ENCODE measurements around the gene LHX3. TPM values are rescaled to one million over a fixed set of nuclear protein-coding genes. Genes with fewer than 3 reads are reported as not detected.
A peak's percentile ranks its signal among the peaks of the same experiment; 100 is the strongest.

The LHX3 gene
- total and polyA plus RNA-seq, 4 experiments from 2014 or later = not detected

GRCh38 chr9:136241542-136241941 lies 36.6 kb upstream of the LHX3 start:
- H3K4me1 Mint-ChIP-seq = peaks cover 26 to 56% (median 36%) of the 10 kb centered on the region in 4 donors
- peak overlapping the region in 1 of 7 donors; percentile 42 for H3K27ac Mint-ChIP-seq
- no peak for DNase-seq
- H3K27ac ChIP-seq (ENCODE audit: low read depth, low read length) = no peak overlapping the region
- H3K4me3 ChIP-seq (ENCODE audit: low read length in 2 of 2) = no peak overlapping the region
- no peaks in the 10 kb centered on the region for H3K36me3 ChIP-seq (ENCODE audit: insufficient read depth, low read length)
- no peaks in the 10 kb centered on the region for H3K9me3 Mint-ChIP-seq
- intact Hi-C loops (cut with micrococcal nuclease) = loop anchor here (10.0 kb wide), 1 partner anchor 127 kb away; the partner anchor contains the start of gene TMEM250
- CTCF ChIA-PET (ENCODE audit: partially characterized antibody) = no interaction called here
- peaks cover 0 to 8% of the 10 kb centered on the region in 2 donors for H3K36me3 Mint-ChIP-seq
- H3K27me3 Mint-ChIP-seq = no peaks in the 10 kb centered on the region
- H3K9me3 ChIP-seq (ENCODE audit: control insufficient read depth in 1 of 2, low read length in 2 of 2) = no peaks in the 10 kb centered on the region
- peaks cover 35% of the 10 kb centered on the region for H3K4me1 ChIP-seq (ENCODE audit: insufficient read depth, low read length)
- H3K4me3 Mint-ChIP-seq = no peak overlapping the region
- POLR2A ChIA-PET (ENCODE audit: partially characterized antibody) = no interaction called here
- H3K27me3 ChIP-seq (ENCODE audit: insufficient read depth, low read length) = no peaks in the 10 kb centered on the region

GRCh38 chr9:136240941-136241340 lies 36.0 kb upstream of the LHX3 start:
- Histone ChIP-seq H3K4me3 (ENCODE audit: low read length in 2 of 2) (no peak overlapping the region), H3K27me3 (ENCODE audit: insufficient read depth, low read length) (no peaks in the 10 kb centered on the region), H3K9me3 (ENCODE audit: control insufficient read depth in 1 of 2, low read length in 2 of 2) (no peaks in the 10 kb centered on the region), H3K4me1 (ENCODE audit: insufficient read depth, low read length) (peaks cover 30% of the 10 kb centered on the region), H3K27ac (ENCODE audit: low read depth, low read length) (no peak overlapping the region), H3K36me3 (ENCODE audit: insufficient read depth, low read length) (no peaks in the 10 kb centered on the region)
- H3K27ac Mint-ChIP-seq = no peak overlapping the region
- no peak for DNase-seq
- H3K4me3 Mint-ChIP-seq = peak overlapping the region in 1 of 8 donors; percentile 20
- H3K27me3 Mint-ChIP-seq = no peaks in the 10 kb centered on the region
- H3K9me3 Mint-ChIP-seq = no peaks in the 10 kb centered on the region
- peaks cover 25 to 54% (median 33%) of the 10 kb centered on the region in 4 donors for H3K4me1 Mint-ChIP-seq
- ChIA-PET CTCF (ENCODE audit: partially characterized antibody) (no interaction called here), POLR2A (ENCODE audit: partially characterized antibody) (no interaction called here)
- H3K36me3 Mint-ChIP-seq = peaks cover 0 to 8% of the 10 kb centered on the region in 2 donors
- intact Hi-C loops (cut with micrococcal nuclease) = loop anchor here (10.0 kb wide), 1 partner anchor 126 kb away; the partner anchor contains the start of gene TMEM250

DNA sequence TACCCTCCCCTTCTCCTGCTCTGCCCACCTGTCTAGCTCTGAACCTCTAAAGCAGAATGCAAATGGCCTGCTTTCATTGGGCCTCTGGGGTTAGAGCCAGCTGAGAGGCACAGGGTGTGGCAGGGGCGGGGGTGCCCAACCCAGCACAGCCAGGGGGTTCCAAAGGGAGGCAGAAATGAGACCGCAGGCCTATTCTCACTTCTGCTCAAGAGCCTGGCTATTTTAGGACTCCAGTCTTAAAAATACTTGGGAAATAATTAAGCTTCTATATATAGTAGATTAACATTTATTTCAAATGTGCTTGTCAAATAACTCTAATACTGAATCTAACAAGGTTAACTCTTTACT lies 35.0 kb upstream of the LHX3 start:
- POLR2A ChIA-PET (ENCODE audit: partially characterized antibody) = no interaction called here
- H3K4me1 Mint-ChIP-seq = peaks cover 23 to 55% (median 31%) of the 10 kb centered on the region in 4 donors
- Histone ChIP-seq H3K9me3 (ENCODE audit: control insufficient read depth in 1 of 2, low read length in 2 of 2) (no peaks in the 10 kb centered on the region), H3K27ac (ENCODE audit: low read depth, low read length) (no peak overlapping the region), H3K36me3 (ENCODE audit: insufficient read depth, low read length) (peaks cover 3% of the 10 kb centered on the region), H3K27me3 (ENCODE audit: insufficient read depth, low read length) (no peaks in the 10 kb centered on the region), H3K4me3 (ENCODE audit: low read length in 2 of 2) (no peak overlapping the region), H3K4me1 (ENCODE audit: insufficient read depth, low read length) (peaks cover 27% of the 10 kb centered on the region)
- H3K36me3 Mint-ChIP-seq = peaks cover 5 to 12% of the 10 kb centered on the region in 2 donors
- H3K4me3 Mint-ChIP-seq = no peak overlapping the region
- no peaks in the 10 kb centered on the region for H3K27me3 Mint-ChIP-seq
- intact Hi-C loops (cut with micrococcal nuclease) = loop anchor here (10.0 kb wide), 1 partner anchor 125 kb away; the partner anchor contains the start of gene TMEM250
- H3K27ac Mint-ChIP-seq = no peak overlapping the region
- DNase-seq = no peak
- H3K9me3 Mint-ChIP-seq = no peaks in the 10 kb centered on the region
- CTCF ChIA-PET (ENCODE audit: partially characterized antibody) = interaction anchor here (0.7 kb wide), 1 partner anchor 13 kb away, joined by 3 read pairs; no protein-coding TSS in a partner anchor

GRCh38 chr9:136239135-136239982 lies 34.4 kb upstream of the LHX3 start:
- H3K4me1 Mint-ChIP-seq = peaks cover 17 to 53% (median 25%) of the 10 kb centered on the region in 4 donors
- peak overlapping the region in 1 of 7 donors; percentile 60 for H3K27ac Mint-ChIP-seq
- no peaks in the 10 kb centered on the region for H3K9me3 Mint-ChIP-seq
- no peak overlapping the region for H3K4me3 Mint-ChIP-seq
- intact Hi-C loops (cut with micrococcal nuclease) = no loop called here
- Histone ChIP-seq H3K36me3 (ENCODE audit: insufficient read depth, low read length) (peaks cover 6% of the 10 kb centered on the region), H3K9me3 (ENCODE audit: control insufficient read depth in 1 of 2, low read length in 2 of 2) (no peaks in the 10 kb centered on the region), H3K27ac (ENCODE audit: low read depth, low read length) (no peak overlapping the region), H3K4me3 (ENCODE audit: low read length in 2 of 2) (no peak overlapping the region), H3K4me1 (ENCODE audit: insufficient read depth, low read length) (peaks cover 21% of the 10 kb centered on the region), H3K27me3 (ENCODE audit: insufficient read depth, low read length) (no peaks in the 10 kb centered on the region)
- POLR2A ChIA-PET (ENCODE audit: partially characterized antibody) = no interaction called here
- DNase-seq = no peak
- peaks cover 5 to 12% of the 10 kb centered on the region in 2 donors for H3K36me3 Mint-ChIP-seq
- CTCF ChIA-PET (ENCODE audit: partially characterized antibody) = no interaction called here
- H3K27me3 Mint-ChIP-seq = no peaks in the 10 kb centered on the region

DNA sequence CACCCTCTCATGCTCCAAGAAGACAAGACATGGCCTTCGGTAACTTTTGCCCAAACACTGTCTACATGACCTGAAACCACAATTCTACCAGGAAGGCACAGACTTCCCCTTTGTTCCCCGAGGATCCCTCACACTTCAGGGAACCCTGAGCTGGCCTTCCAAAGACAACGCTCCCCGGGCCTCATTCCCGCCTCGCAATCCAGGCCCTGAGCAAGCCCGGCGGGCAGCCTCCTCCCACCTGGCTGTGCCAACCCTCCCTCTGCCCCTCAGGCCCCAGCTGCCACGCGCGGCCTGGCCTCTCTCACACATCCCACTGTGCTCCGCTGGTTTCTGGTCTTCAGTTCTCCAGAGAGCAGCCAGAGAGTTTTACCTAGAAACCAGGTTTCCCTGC lies 33.4 kb upstream of the LHX3 start:
- no peaks in the 10 kb centered on the region for H3K9me3 Mint-ChIP-seq
- POLR2A ChIA-PET (ENCODE audit: partially characterized antibody) = no interaction called here

DNA sequence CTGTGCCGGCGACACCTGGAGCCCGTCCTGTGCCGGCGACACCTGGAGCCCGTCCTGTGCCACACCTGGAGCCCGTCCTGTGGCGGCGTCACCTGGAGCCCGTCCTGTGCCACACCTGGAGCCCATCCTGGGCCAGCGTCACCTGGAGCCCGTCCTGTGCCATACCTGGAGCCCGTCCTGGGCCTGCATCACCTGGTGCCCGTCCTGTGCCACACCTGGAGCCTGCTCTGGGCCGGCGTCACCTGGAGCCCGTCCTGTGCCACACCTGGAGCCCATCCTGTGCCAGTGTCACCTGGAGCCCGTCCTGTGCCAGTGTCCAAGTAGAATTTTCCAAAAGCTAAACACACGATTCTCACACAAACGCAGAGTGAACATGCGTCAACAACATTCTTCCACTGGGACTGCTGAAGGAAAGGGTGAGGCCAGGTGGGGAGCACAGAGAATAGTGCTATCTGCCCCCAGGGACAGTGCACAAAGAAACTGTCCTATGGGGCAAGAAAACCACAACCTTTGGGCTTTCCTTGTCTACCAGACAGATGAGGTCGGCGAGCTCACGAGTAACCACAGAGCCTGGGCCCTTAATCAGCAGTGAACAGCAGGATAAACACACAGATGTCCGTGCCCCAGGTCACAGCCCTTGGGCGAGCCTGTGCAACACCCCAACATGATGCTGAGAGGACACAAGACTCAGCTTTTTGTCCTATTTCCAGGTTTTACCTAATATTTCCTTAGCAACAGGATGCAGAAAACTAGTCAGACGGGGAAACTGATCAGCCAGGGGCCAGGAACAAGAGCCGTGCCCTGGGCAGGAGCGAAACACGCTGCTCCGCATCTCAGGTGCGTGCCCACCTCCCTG lies 32.8 kb upstream of the LHX3 start:
- H3K27ac Mint-ChIP-seq = peak overlapping the region in 1 of 7 donors; percentile 22
- Histone ChIP-seq H3K36me3 (ENCODE audit: insufficient read depth, low read length) (peaks cover 9% of the 10 kb centered on the region), H3K27me3 (ENCODE audit: insufficient read depth, low read length) (no peaks in the 10 kb centered on the region), H3K4me1 (ENCODE audit: insufficient read depth, low read length) (peaks cover 16% of the 10 kb centered on the region), H3K9me3 (ENCODE audit: control insufficient read depth in 1 of 2, low read length in 2 of 2) (no peaks in the 10 kb centered on the region), H3K4me3 (ENCODE audit: low read length in 2 of 2) (no peak overlapping the region), H3K27ac (ENCODE audit: low read depth, low read length) (no peak overlapping the region)
- no peaks in the 10 kb centered on the region for H3K27me3 Mint-ChIP-seq
- intact Hi-C loops (cut with micrococcal nuclease) = no loop called here
- peak overlapping the region in 1 of 8 donors; percentile 26 for H3K4me3 Mint-ChIP-seq
- no peak for DNase-seq
- no peaks in the 10 kb centered on the region for H3K9me3 Mint-ChIP-seq
- H3K36me3 Mint-ChIP-seq = peaks cover 5 to 17% of the 10 kb centered on the region in 2 donors
- ChIA-PET CTCF (ENCODE audit: partially characterized antibody) (no interaction called here), POLR2A (ENCODE audit: partially characterized antibody) (no interaction called here)
- H3K4me1 Mint-ChIP-seq = peaks cover 9 to 53% (median 14%) of the 10 kb centered on the region in 4 donors

More for the DNA sequence above, 33.4 kb upstream of the LHX3 start:
- intact Hi-C loops (cut with micrococcal nuclease) = no loop called here
- Histone ChIP-seq H3K36me3 (ENCODE audit: insufficient read depth, low read length) (peaks cover 9% of the 10 kb centered on the region), H3K27me3 (ENCODE audit: insufficient read depth, low read length) (no peaks in the 10 kb centered on the region), H3K9me3 (ENCODE audit: control insufficient read depth in 1 of 2, low read length in 2 of 2) (no peaks in the 10 kb centered on the region), H3K27ac (ENCODE audit: low read depth, low read length) (no peak overlapping the region), H3K4me1 (ENCODE audit: insufficient read depth, low read length) (peaks cover 16% of the 10 kb centered on the region), H3K4me3 (ENCODE audit: low read length in 2 of 2) (no peak overlapping the region)
- no peak overlapping the region for H3K4me3 Mint-ChIP-seq
- DNase-seq = no peak
- no peaks in the 10 kb centered on the region for H3K27me3 Mint-ChIP-seq
- peak overlapping the region in 1 of 7 donors; percentile 22 for H3K27ac Mint-ChIP-seq
- H3K4me1 Mint-ChIP-seq = peaks cover 13 to 53% (median 18%) of the 10 kb centered on the region in 4 donors
- CTCF ChIA-PET (ENCODE audit: partially characterized antibody) = no interaction called here
- H3K36me3 Mint-ChIP-seq = peaks cover 5 to 16% of the 10 kb centered on the region in 2 donors

Data from CD4-positive, alpha-beta memory T cell (primary cell).